Esophagus muscularis mucosa (tissue), 4 donors: ENCODE measurements around the gene CSGALNACT2. TPM values are rescaled to one million over a fixed set of nuclear protein-coding genes. Genes with fewer than 3 reads are reported as not detected.
"Not testable (repeated sequence)": the region's sequence is repeated elsewhere in the genome, so short reads cannot be mapped to it uniquely, and the experiment has no call there.

Experiments
- DNase-seq: peaks from one replicate; pipeline ENCODE4 v3.0.0-alpha.2; 2017; ENCODE audit errors: extremely low spot score
- H3K27ac ChIP-seq, 4 donors: fragments of 200-600 bp; sonication (generic); replicated peaks in 1 of 4; 1 replicate in 3 of 4; 2 replicates in 1 of 4; pipeline ENCODE4 v1.5.1; 2016 to 2019; ENCODE audit warnings: mild to moderate bottlenecking in 1 of 4
- H3K27me3 ChIP-seq, 4 donors: fragments of 200-600 bp; sonication (generic); one replicate each; pipeline versions ENCODE4 v1.5.1 to v1.6.0; 2016 to 2019
- H3K36me3 ChIP-seq, 4 donors: fragments of 200-600 bp; sonication (generic); one replicate each; pipeline ENCODE4 v1.5.1; 2016 to 2019
- H3K4me1 ChIP-seq, 4 donors: fragments of 200-600 bp; sonication (generic); one replicate each; pipeline ENCODE4 v1.5.1; 2016 to 2019
- H3K4me3 ChIP-seq, 4 donors: fragments of 200-600 bp; sonication (generic); 1 replicate in 2 of 4; 2 replicates in 2 of 4; pipeline ENCODE4 v1.5.1; 2016 to 2019; ENCODE audit warnings: mild to moderate bottlenecking in 4 of 4, moderate library complexity in 1 of 4
- H3K9me3 ChIP-seq, 4 donors: fragments of 200-600 bp; sonication (generic); 1 replicate in 3 of 4; 2 replicates in 1 of 4; pipeline ENCODE4 v1.5.1; 2016 to 2019
- CTCF ChIP-seq, 3 experiments: fragments of 200-600 bp in 2 of 3; fragments of 450-650 bp in 1 of 3; sonication (generic) in 2 of 3; IDR thresholded peaks; one replicate each; pipeline ENCODE4 v1.5.1; 2017 to 2019; ENCODE audit warnings: antibody characterized with exemption in 3 of 3, mild to moderate bottlenecking in 2 of 3, moderate library complexity in 1 of 3
- EP300 ChIP-seq: sonication (generic); formaldehyde crosslinking; IDR thresholded peaks from one replicate; pipeline ENCODE4 v1.6.1; 2017; ENCODE audit warnings: antibody characterized with exemption
- POLR2A ChIP-seq: fragments of 450-650 bp; IDR thresholded peaks from one replicate; pipeline ENCODE4 v1.6.1; 2017; ENCODE audit warnings: antibody characterized with exemption, moderate library complexity, mild to moderate bottlenecking, low read depth
- POLR2AphosphoS5 ChIP-seq, 2 donors: sonication (generic); formaldehyde crosslinking; IDR thresholded peaks; one replicate each; pipeline ENCODE4 v1.6.1; 2017; ENCODE audit warnings: antibody characterized with exemption in 2 of 2
- WGBS: methylation state at CpG from one replicate; pipeline ENCODE4 v1.1.5; 2018; 5-methylcytosine and 5-hydroxymethylcytosine counted together
- intact Hi-C: fragments of 100-400 bp; cut with DNase I; formaldehyde crosslinking; loops from one replicate; pipeline ENCODE4 v1.15.1; 2023
- total RNA-seq, 4 donors: library from RNA; depleted of rRNA; stranded (reverse); fragments of >200 nt; gene quantifications; one replicate each; pipeline versions ENCODE4 v1.1.0 to v1.2.1, GENCODE V29; 2016

Gene CSGALNACT2
- total RNA-seq, 4 donors from 2014 or later, result 25.6 to 39.5 (median 33.9) TPM

DNA sequence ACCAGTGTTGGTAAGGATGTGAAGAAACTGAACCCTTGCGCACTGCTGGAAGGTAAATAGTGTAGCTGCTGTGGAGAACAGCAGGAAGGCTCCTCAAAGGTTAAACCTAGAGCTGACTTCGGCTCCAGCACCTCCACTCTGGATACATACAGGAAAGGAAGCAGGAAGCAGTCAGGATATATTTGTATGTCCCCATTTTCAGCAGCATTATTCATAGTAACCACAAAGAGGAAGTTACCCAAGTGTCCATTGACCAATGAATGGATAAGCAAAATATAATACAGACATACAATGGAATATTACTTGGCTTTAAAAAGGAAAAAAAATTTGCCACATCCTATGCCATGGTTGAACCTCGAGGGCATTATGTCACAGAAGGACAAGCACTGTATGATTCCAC is 46.4 kb upstream of the CSGALNACT2 start:
- no peaks in the 10 kb centered on the region for H3K4me1 ChIP-seq
- no peak overlapping the region for H3K4me3 ChIP-seq
- H3K9me3 ChIP-seq, result no peaks in the 10 kb centered on the region
- no peak overlapping the region for H3K27ac ChIP-seq
- TF ChIP-seq POLR2A (no peak), EP300 (no peak), POLR2AphosphoS5 (IDR thresholded peaks at IDR 0.05) (no peak), CTCF (IDR thresholded peaks at IDR 0.05) (no peak)
- intact Hi-C loops, result no loop called here
- DNase-seq, result no peak
- H3K36me3 ChIP-seq, result no peaks in the 10 kb centered on the region
- peaks cover 0 to 55% (median 0%) of the 10 kb centered on the region in 4 donors for H3K27me3 ChIP-seq
- 63% methylated on average over 3 of the region's 3 CpGs for WGBS

DNA sequence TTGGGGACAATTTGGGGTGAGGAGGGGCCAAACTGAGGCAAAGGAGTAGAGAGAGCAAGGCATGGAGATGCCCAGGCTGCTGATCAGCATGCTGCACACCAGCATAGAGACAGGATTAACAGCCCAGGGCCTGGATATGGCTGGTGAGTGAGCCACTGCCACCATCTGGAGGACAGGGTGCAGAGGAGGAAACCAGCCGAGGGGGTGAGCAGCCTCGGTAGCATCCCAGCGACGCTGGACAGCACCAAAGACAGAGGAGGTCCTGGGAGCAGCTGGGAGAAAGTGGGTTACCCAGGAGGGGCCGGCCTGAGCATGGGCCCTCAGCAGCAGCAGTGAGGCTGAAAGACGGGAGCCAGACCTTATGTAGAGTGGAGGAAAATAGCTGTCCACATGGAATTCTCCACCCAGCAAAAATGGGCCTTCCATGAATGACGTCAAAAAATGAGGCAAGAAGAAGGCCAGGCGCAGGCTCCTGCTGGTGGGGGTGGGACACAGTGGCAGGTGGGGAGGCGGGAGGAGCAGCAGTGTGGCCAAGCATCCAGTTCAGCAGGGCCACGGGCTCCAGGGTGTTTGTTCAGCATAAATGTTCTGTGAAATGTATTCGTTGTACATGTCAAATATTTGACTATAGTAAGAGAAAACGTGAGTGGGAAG is 44.7 kb upstream of the CSGALNACT2 start:
- Histone ChIP-seq H3K27ac (no peak overlapping the region), H3K4me1 (no peaks in the 10 kb centered on the region), H3K27me3 (peaks cover 0 to 64% (median 0%) of the 10 kb centered on the region in 4 donors), H3K4me3 (no peak overlapping the region), H3K9me3 (no peaks in the 10 kb centered on the region), H3K36me3 (no peaks in the 10 kb centered on the region)
- intact Hi-C loops, result no loop called here
- 39% methylated on average over 11 of the region's 12 CpGs for WGBS
- no peak for DNase-seq
- TF ChIP-seq CTCF (IDR thresholded peaks at IDR 0.05) (no peak), POLR2AphosphoS5 (IDR thresholded peaks at IDR 0.05) (no peak), POLR2A (no peak), EP300 (no peak)

GRCh38 chr10:43094085-43094484 is 44.2 kb upstream of the CSGALNACT2 start:
- H3K36me3 ChIP-seq, result no peaks in the 10 kb centered on the region
- H3K27me3 ChIP-seq, result peaks cover 0 to 61% (median 0%) of the 10 kb centered on the region in 4 donors
- no peak for DNase-seq
- no peaks in the 10 kb centered on the region for H3K9me3 ChIP-seq
- 68% methylated on average over 9 of the region's 9 CpGs for WGBS
- no peaks in the 10 kb centered on the region for H3K4me1 ChIP-seq
- no peak overlapping the region for H3K4me3 ChIP-seq
- intact Hi-C loops, result no loop called here
- no peak overlapping the region for H3K27ac ChIP-seq
- TF ChIP-seq POLR2A (no peak), EP300 (no peak), POLR2AphosphoS5 (IDR thresholded peaks at IDR 0.05) (no peak), CTCF (IDR thresholded peaks at IDR 0.05) (no peak)

- H3K4me1 ChIP-seq, intact Hi-C loops, H3K27ac ChIP-seq, H3K36me3 ChIP-seq, DNase-seq, H3K4me3 ChIP-seq, H3K9me3 ChIP-seq: not testable (repeated sequence)
- WGBS, result 82% methylated on average over 6 of the region's 6 CpGs
- peaks cover 0 to 61% (median 0%) of the 10 kb centered on the region in 4 donors for H3K27me3 ChIP-seq
These were observed 38.9 kb upstream of the CSGALNACT2 start for GRCh38 chr10:43099339-43099738.

DNA sequence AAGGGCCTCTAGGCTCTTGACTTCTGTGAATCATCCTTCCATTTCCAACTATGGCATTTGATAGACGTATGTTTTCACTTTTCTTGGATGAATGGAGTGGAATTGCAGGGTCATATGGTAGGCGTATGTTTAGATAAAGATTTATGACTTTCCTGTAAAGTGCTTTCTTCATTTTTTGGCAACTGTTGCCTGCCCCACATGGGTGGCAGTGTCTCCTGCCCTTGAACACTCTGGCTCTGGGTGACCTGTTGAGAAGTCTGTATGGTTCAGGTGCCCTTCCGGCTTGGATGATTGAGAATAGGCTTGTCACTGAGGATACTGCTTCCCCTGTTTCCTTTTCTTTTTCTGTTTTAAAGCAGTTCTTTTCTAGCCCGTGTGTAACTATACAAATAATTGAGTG is 38.3 kb upstream of the CSGALNACT2 start:
- Histone ChIP-seq H3K27ac (no peak overlapping the region), H3K9me3 (no peaks in the 10 kb centered on the region), H3K4me3 (no peak overlapping the region), H3K27me3 (peaks cover 0 to 62% (median 0%) of the 10 kb centered on the region in 4 donors), H3K36me3 (no peaks in the 10 kb centered on the region), H3K4me1 (peaks cover 6 to 7% (median 7%) of the 10 kb centered on the region in 4 donors)
- DNase-seq, result no peak
- intact Hi-C loops, result loop anchor here (10.0 kb wide), 1 partner anchor 465 kb away; the partner anchor contains the start of gene ZNF33B
- TF ChIP-seq POLR2AphosphoS5 (IDR thresholded peaks at IDR 0.05), result no peak
- no peak for TF ChIP-seq CTCF (IDR thresholded peaks at IDR 0.05)
- no peak for TF ChIP-seq POLR2A
- no peak for TF ChIP-seq EP300
- 73% methylated on average over 4 of the region's 4 CpGs for whole genome bisulfite sequencing
